ENCODE measurements around the gene PARM1.

Gene PARM1

GRCh38 chr4:74932832-74933561 is at the start of gene PARM1:
Gene PARM1, plus strand, starts transcription at chr4:74933116. Its CDS starts 212 bp downstream, at chr4:74933328.
- peak within 1 kb of the TSS; percentile 17 for H3K4me3 ChIP-seq (replicated peaks; ENCODE audit: low read depth, low read length)
- peak; percentile 61 for TF ChIP-seq CTCF (IDR thresholded peaks at IDR 0.05; ENCODE audit: low read depth, low read length, missing control alignments)
- DNase-seq (ENCODE audit: extremely low read depth, low read depth): peak; percentile 26

GRCh38 chr4:74884266-74884665 is 48.6 kb upstream of the PARM1 start:
- no peak overlapping the region for H3K4me3 ChIP-seq (replicated peaks; ENCODE audit: low read depth, low read length)
- DNase-seq (ENCODE audit: extremely low read depth, low read depth): no peak
- no peak for TF ChIP-seq CTCF (IDR thresholded peaks at IDR 0.05; ENCODE audit: low read depth, low read length, missing control alignments)

- H3K4me3 ChIP-seq (replicated peaks; ENCODE audit: low read depth, low read length): no peak overlapping the region
- DNase-seq (ENCODE audit: extremely low read depth, low read depth): peak; percentile 19
- no peak for TF ChIP-seq CTCF (IDR thresholded peaks at IDR 0.05; ENCODE audit: low read depth, low read length, missing control alignments)
Observed at GRCh38 chr4:74886484-74886883, 46.4 kb upstream of the PARM1 start.

GRCh38 chr4:74890341-74890740 is 42.6 kb upstream of the PARM1 start:
- no peak for TF ChIP-seq CTCF (IDR thresholded peaks at IDR 0.05; ENCODE audit: low read depth, low read length, missing control alignments)
- no peak for DNase-seq (ENCODE audit: extremely low read depth, low read depth)
- no peak overlapping the region for H3K4me3 ChIP-seq (replicated peaks; ENCODE audit: low read depth, low read length)

- no peak for TF ChIP-seq CTCF (IDR thresholded peaks at IDR 0.05; ENCODE audit: low read depth, low read length, missing control alignments)
- DNase-seq (ENCODE audit: extremely low read depth, low read depth): no peak
- H3K4me3 ChIP-seq (replicated peaks; ENCODE audit: low read depth, low read length): no peak overlapping the region
Observed at GRCh38 chr4:74891037-74891436, 41.9 kb upstream of the PARM1 start.

- no peak overlapping the region for H3K4me3 ChIP-seq (replicated peaks; ENCODE audit: low read depth, low read length)
- DNase-seq (ENCODE audit: extremely low read depth, low read depth): no peak
- TF ChIP-seq CTCF (IDR thresholded peaks at IDR 0.05; ENCODE audit: low read depth, low read length, missing control alignments): no peak
Observed at GRCh38 chr4:74893171-74893570, 39.7 kb upstream of the PARM1 start.

GRCh38 chr4:74896595-74896994 is 36.3 kb upstream of the PARM1 start:
- DNase-seq (ENCODE audit: extremely low read depth, low read depth): no peak
- TF ChIP-seq CTCF (IDR thresholded peaks at IDR 0.05; ENCODE audit: low read depth, low read length, missing control alignments): no peak
- no peak overlapping the region for H3K4me3 ChIP-seq (replicated peaks; ENCODE audit: low read depth, low read length)
